A549 (cell line): ENCODE data around the gene PRL. TPM values are rescaled to one million over a fixed set of nuclear protein-coding genes. Genes with fewer than 3 reads are reported as not detected.
A peak's percentile ranks its signal among the peaks of the same experiment; 100 is the strongest.

Experiments
- ATAC-seq, 2 experiments: fragments of 200-7000 bp in 1 of 2; fragments of >200 bp in 1 of 2; cut with Nextera tagmentation in 1 of 2; cut with Tn5 transposase in 1 of 2; 3 replicates each; pipeline versions ENCODE4 v1.8.0 to v1.9.1; 2018 to 2020; ENCODE audit warnings: mild to moderate bottlenecking in 1 of 2, moderate library complexity in 1 of 2
- CTCF ChIA-PET: fragments of 300-600 bp; sonication (Branson Sonifier 250); formaldehyde crosslinking; extraction: SDS; loops from one replicate; lab custom pipeline; 2021; ENCODE audit warnings: antibody characterized with exemption, inconsistent platforms; lab: Yijun Ruan, JAX
- POLR2A ChIA-PET: fragments of 350-600 bp; formaldehyde crosslinking; extraction: SDS; loops from one replicate; lab custom pipeline; 2021; ENCODE audit warnings: antibody characterized with exemption, inconsistent platforms; lab: Yijun Ruan, JAX
- DNase-seq, 2 experiments: peaks; one replicate each; pipeline versions ENCODE4 v3.0.0 to v3.0.0-alpha.2; 2011 to 2016; ENCODE audit warnings: low read depth in 1 of 2, low spot score in 1 of 2
- FAIRE-seq: peaks from 2 replicates; lab custom pipeline; 2011; peaks lifted over from hg19 to GRCh38; lab: Jason Lieb, UNC
- H3K27ac ChIP-seq, 2 experiments: fragments of >200 bp; sonication (Bioruptor Twin); formaldehyde crosslinking; 3 replicates each; pipeline ENCODE4 v1.5.1; 2016 to 2017
- H3K4me1 ChIP-seq: fragments of >200 bp; sonication (Bioruptor Twin); formaldehyde crosslinking; 3 replicates; pipeline ENCODE4 v1.6.1; 2016
- H3K4me2 ChIP-seq: fragments of >200 bp; sonication (Bioruptor Twin); formaldehyde crosslinking; 3 replicates; pipeline ENCODE4 v1.6.1; 2016
- H3K4me3 ChIP-seq: fragments of >200 bp; sonication (Bioruptor Twin); formaldehyde crosslinking; 3 replicates; pipeline ENCODE4 v1.5.1; 2016
- H3K9me3 ChIP-seq: fragments of >200 bp; sonication (Bioruptor Twin); formaldehyde crosslinking; 3 replicates; pipeline ENCODE4 v1.6.1; 2016
- ATOH8 ChIP-seq: fragments of 250-450 bp; sonication (Bioruptor Pico); IDR thresholded peaks from 2 replicates; pipeline ENCODE4 v1.5.0; 2020; ENCODE audit warnings: low read depth, mild to moderate bottlenecking, moderate library complexity
- CBX8 ChIP-seq: fragments of 200-600 bp; sonication (generic); IDR thresholded peaks from 2 replicates; pipeline ENCODE4 v1.6.1; 2016
- CEBPB ChIP-seq, 2 experiments: fragments of >200 bp in 1 of 2; sonication (Bioruptor Twin) in 1 of 2; formaldehyde crosslinking in 1 of 2; IDR thresholded peaks; 2 replicates each; pipeline ENCODE4 v1.6.1; 2012 to 2016
- EHMT2 ChIP-seq: fragments of 200-600 bp; sonication (generic); IDR thresholded peaks from 2 replicates; pipeline ENCODE4 v1.6.1; 2016; ENCODE audit warnings: antibody characterized with exemption, low read depth, mild to moderate bottlenecking, moderate library complexity
- EP300 ChIP-seq, 2 experiments: fragments of >200 bp; sonication (Bioruptor Twin); formaldehyde crosslinking; IDR thresholded peaks; 2 replicates in 1 of 2; 3 replicates in 1 of 2; pipeline ENCODE4 v1.6.1; 2016 to 2017
- ESRRA ChIP-seq: fragments of 150-350 bp; IDR thresholded peaks from 2 replicates; pipeline ENCODE4 v1.6.1; 2014; ENCODE audit warnings: mild to moderate bottlenecking, low read length, borderline replicate concordance
- FOSB ChIP-seq: fragments of 250-450 bp; sonication (Bioruptor Pico); IDR thresholded peaks from 2 replicates; pipeline ENCODE4 v1.5.0; 2020; ENCODE audit warnings: mild to moderate bottlenecking, moderate library complexity
- FOSL2 ChIP-seq, 2 experiments: fragments of 450-650 bp in 1 of 2; fragments of >200 bp in 1 of 2; sonication (Bioruptor Twin) in 1 of 2; formaldehyde crosslinking; IDR thresholded peaks; 2 replicates each; pipeline versions ENCODE4 v1.5.0 to v1.6.1; 2016 to 2020; ENCODE audit warnings: mild to moderate bottlenecking in 1 of 2, moderate library complexity in 1 of 2
- HES2 ChIP-seq: fragments of >200 bp; sonication (Bioruptor Twin); formaldehyde crosslinking; IDR thresholded peaks from 2 replicates; pipeline ENCODE4 v1.6.1; 2016
- HOXB13 ChIP-seq: fragments of 250-450 bp; sonication (Bioruptor Pico); IDR thresholded peaks from 2 replicates; pipeline ENCODE4 v1.5.0; 2020; ENCODE audit warnings: low read depth, mild to moderate bottlenecking, moderate library complexity
- JUNB ChIP-seq: fragments of >200 bp; sonication (Bioruptor Twin); formaldehyde crosslinking; IDR thresholded peaks from 2 replicates; pipeline ENCODE4 v1.6.1; 2016
- MYC ChIP-seq: IDR thresholded peaks from 2 replicates; pipeline ENCODE4 v1.6.1; 2012; ENCODE audit warnings: mild to moderate bottlenecking, inconsistent platforms, low read length, improper control_type of control experiment, borderline replicate concordance
- PBX3 ChIP-seq: IDR thresholded peaks from 2 replicates; pipeline ENCODE4 v1.6.1; 2012
- RAD21 ChIP-seq, 2 experiments: fragments of >200 bp in 1 of 2; sonication (Bioruptor Twin) in 1 of 2; formaldehyde crosslinking in 1 of 2; IDR thresholded peaks in 1 of 2; conservative IDR thresholded peaks in 1 of 2; 2 replicates in 1 of 2; 3 replicates in 1 of 2; pipeline ENCODE4 v1.6.1; 2012 to 2018; ENCODE audit warnings: inconsistent platforms in 1 of 2
- REST ChIP-seq: fragments of 200-600 bp; sonication (generic); IDR thresholded peaks from 2 replicates; pipeline ENCODE4 v1.6.1; 2016; ENCODE audit warnings: antibody characterized with exemption, mild to moderate bottlenecking, moderate library complexity
- RNF2 ChIP-seq: fragments of 200-600 bp; sonication (generic); IDR thresholded peaks from 2 replicates; pipeline ENCODE4 v1.6.1; 2016; ENCODE audit warnings: low read depth, mild to moderate bottlenecking, antibody characterized with exemption, moderate library complexity, borderline replicate concordance
- SREBF2 ChIP-seq: fragments of 450-650 bp; IDR thresholded peaks from 2 replicates; pipeline ENCODE4 v1.6.1; 2014; ENCODE audit warnings: mild to moderate bottlenecking, moderate library complexity
- ZC3H11A ChIP-seq: fragments of 450-650 bp; IDR thresholded peaks from 2 replicates; pipeline ENCODE4 v1.6.1; 2014; ENCODE audit warnings: antibody characterized with exemption, mild to moderate bottlenecking
- ZFP36 ChIP-seq: fragments of 450-650 bp; IDR thresholded peaks from 2 replicates; pipeline ENCODE4 v1.6.1; 2014; ENCODE audit warnings: borderline replicate concordance; ENCODE audit not compliant: partially characterized antibody
- WGBS: methylation state at CpG from one replicate; pipeline ENCODE4 v1.1.6; 2017; ENCODE audit errors: missing lambda C conversion rate; 5-methylcytosine and 5-hydroxymethylcytosine counted together
- polyA plus RNA-seq, 4 experiments: library from polyadenylated mRNA; depleted of rRNA in 3 of 4; stranded (reverse); fragments of >200 nt; fragmentation: RNase III in 1 of 4; extraction: RNeasy Plus Mini Kit Qiagen cat#74134 plus additional on column Dnase treatment in 1 of 4; gene quantifications; 2 replicates in 3 of 4; 3 replicates in 1 of 4; pipeline ENCODE4 v1.2.3, GENCODE V29; 2011 to 2017

Gene PRL
- polyA plus RNA-seq, 2 of the 4 experiments (the other 2 are of a cell fraction): not detected

- TF ChIP-seq ATOH8 (CRISPR knock-in tag) (no peak), CBX8 (no peak), JUNB (peak; percentile 99), HOXB13 (CRISPR knock-in tag) (no peak), FOSL2 (IDR thresholded peaks at IDR 0.05) (peak; percentile 90), FOSL2 (CRISPR knock-in tag; IDR thresholded peaks at IDR 0.05) (peak; percentile 97), PBX3 (0 out of 2 replicates have a peak, but pooled peaks have one; percentile 25)
Observed at GRCh38 chr6:22248513-22249308, 48.1 kb downstream of the PRL start (continued).

- FAIRE-seq (no peak), DNase-seq (no peak)
- CTCF ChIA-PET: no interaction called here
- Histone ChIP-seq H3K9me3 (no peaks in the 10 kb centered on the region), H3K27ac (peak overlapping the region; percentile 73 to 82), H3K4me3 (no peak overlapping the region), H3K4me2 (peak overlapping the region; percentile 84), H3K4me1 (peaks cover 43% of the 10 kb centered on the region)
- POLR2A ChIA-PET: interaction anchor here (0.5 to 1.6 kb wide), 2 partner anchors 11 to 645 kb away, joined by 3 to 5 read pairs; no protein-coding TSS in a partner anchor
- TF ChIP-seq ZFP36 (no peak), ESRRA (no peak), RNF2 (no peak), CEBPB (IDR thresholded peaks at IDR 0.05) (peak; percentile 54 to 67; a peak in 3 of 4 replicates), RAD21 (conservative IDR thresholded peaks at IDR 0.05 in 1 of 2, IDR thresholded peaks at IDR 0.05 in 1 of 2) (no peak), MYC (no peak)
- TF ChIP-seq, all 56 proteins: peak for 1
- peak in 1 of 2 experiments; percentile 11; a peak in 1 of 6 replicates for ATAC-seq
- 92% methylated on average over 4 of the region's 4 CpGs for WGBS
Observed at GRCh38 chr6:22247916-22248482, 48.8 kb downstream of the PRL start.

GRCh38 chr6:22240025-22240424, 56.8 kb downstream of the PRL start:
- H3K9me3 ChIP-seq: 0 out of 3 replicates have a peak, but pooled peaks cover 3% of the 10 kb centered on the region
- ATAC-seq (no peak), FAIRE-seq (no peak), DNase-seq (no peak)
- ChIA-PET POLR2A (no interaction called here), CTCF (no interaction called here)
- peaks cover 24% of the 10 kb centered on the region for H3K4me1 ChIP-seq
- 0% methylated on average over 1 of the region's 1 CpG for WGBS
- TF ChIP-seq EHMT2: no peak
- TF ChIP-seq ZC3H11A: no peak
- no peak for TF ChIP-seq ATOH8 (CRISPR knock-in tag)
- TF ChIP-seq ESRRA: no peak
- TF ChIP-seq FOSB (CRISPR knock-in tag): no peak
- no peak for TF ChIP-seq EP300 (IDR thresholded peaks at IDR 0.05)
- TF ChIP-seq REST: no peak
- TF ChIP-seq HES2: no peak
- no peak for TF ChIP-seq SREBF2
- 0 out of 6 replicates have a peak overlapping the region, but pooled peaks of 1 of the 2 experiments have one; percentile 4 for H3K27ac ChIP-seq
- no peak overlapping the region for H3K4me3 ChIP-seq
- no peak overlapping the region for H3K4me2 ChIP-seq
